ENCODE data around the gene TMEM9B. TPM values are rescaled to one million over a fixed set of nuclear protein-coding genes. Genes with fewer than 3 reads are reported as not detected.
"Not testable (repeated sequence)": the region's sequence is repeated elsewhere in the genome, so short reads cannot be mapped to it uniquely, and the experiment has no call there.

Gene TMEM9B
- total and polyA plus RNA-seq, 4 experiments from 2014 or later = 36.8 to 164 (median 68.2) TPM

DNA sequence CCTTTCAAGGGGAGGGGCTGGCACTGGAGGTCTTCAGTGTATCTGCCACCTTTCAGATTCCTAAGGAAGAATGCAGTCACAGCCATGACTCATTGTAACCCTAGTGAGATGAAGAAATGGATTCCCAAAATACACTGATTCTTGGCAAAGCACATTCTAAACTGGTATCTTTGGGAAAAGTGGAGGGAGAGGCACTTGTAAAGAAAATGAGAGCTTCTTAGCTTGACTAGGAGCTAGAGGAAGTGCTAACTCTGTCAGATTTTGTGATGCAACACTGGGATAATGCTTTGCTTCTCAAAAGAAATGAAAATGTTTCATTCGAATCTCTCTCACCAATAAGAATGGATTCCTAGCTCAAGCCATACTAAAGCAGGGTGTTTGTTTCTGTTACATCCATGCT lies 25.2 kb upstream of the TMEM9B start:
- no peaks in the 10 kb centered on the region for H3K27me3 ChIP-seq (ENCODE audit: insufficient read depth, low read length)
- H3K27ac ChIP-seq (ENCODE audit: low read depth, low read length) = no peak overlapping the region
- no peaks in the 10 kb centered on the region for H3K36me3 ChIP-seq (ENCODE audit: insufficient read depth, low read length)
- intact Hi-C loops (cut with micrococcal nuclease) = no loop called here
- no peak overlapping the region for H3K4me3 ChIP-seq (ENCODE audit: low read length in 2 of 2)
- no peaks in the 10 kb centered on the region for H3K4me1 ChIP-seq (ENCODE audit: insufficient read depth, low read length)
- Mint-ChIP-seq H3K4me3 (no peak overlapping the region), H3K27ac (no peak overlapping the region), H3K4me1 (no peaks in the 10 kb centered on the region), H3K9me3 (peaks cover 0 to 1% (median 0%) of the 10 kb centered on the region in 8 donors), H3K36me3 (no peaks in the 10 kb centered on the region), H3K27me3 (peaks cover 4 to 6% of the 10 kb centered on the region in 2 donors)
- POLR2A ChIA-PET (ENCODE audit: partially characterized antibody) = no interaction called here
- no peak for DNase-seq
- H3K9me3 ChIP-seq (ENCODE audit: control insufficient read depth in 1 of 2, low read length in 2 of 2) = no peaks in the 10 kb centered on the region
- CTCF ChIA-PET (ENCODE audit: partially characterized antibody) = no interaction called here

DNA sequence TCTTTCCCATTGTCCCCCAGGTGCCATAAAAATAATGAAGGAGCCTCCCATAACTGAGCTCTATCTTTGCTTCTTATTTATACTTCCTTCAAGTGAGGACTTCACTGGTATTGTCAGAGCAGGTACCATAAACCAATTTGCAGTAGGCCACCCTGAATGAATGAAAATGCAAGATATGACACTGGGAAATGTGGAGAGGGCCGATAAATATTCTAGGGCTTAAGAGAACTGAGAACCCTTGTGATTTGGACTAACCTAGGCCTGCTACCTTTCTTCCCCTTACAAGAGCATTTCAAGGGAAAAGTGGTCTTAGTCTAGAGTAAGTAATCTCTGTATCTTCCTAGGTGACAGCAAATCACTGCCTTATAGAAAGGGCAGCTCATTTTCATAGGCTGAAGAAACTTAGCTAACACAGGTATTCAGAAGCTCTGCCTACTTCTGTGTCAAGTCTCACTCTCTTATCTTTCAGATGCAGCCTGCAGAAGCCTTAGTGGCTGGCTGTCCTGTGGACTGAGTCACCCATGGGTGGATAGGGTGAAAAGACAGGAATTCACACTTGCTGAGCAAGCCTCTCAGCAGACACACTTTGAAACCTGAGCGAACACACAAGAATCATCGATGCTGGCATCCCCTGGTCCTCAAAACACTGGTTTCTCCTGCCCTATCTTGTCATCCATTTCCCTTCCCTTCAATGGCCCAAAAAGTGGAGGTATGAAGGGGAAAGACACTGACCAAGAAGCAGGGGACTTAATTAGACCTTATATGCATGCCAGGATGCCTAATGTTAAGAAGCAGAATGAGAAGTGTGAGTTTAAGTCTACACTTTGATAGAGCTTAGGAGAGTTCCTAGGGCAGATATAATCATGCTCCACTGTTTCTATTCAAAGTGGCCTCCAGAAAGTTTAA lies 24.3 kb upstream of the TMEM9B start:
- no peaks in the 10 kb centered on the region for H3K4me1 Mint-ChIP-seq
- H3K27me3 ChIP-seq (ENCODE audit: insufficient read depth, low read length) = no peaks in the 10 kb centered on the region
- H3K4me1 ChIP-seq (ENCODE audit: insufficient read depth, low read length) = no peaks in the 10 kb centered on the region
- intact Hi-C loops (cut with micrococcal nuclease) = no loop called here
- no peak overlapping the region for H3K27ac Mint-ChIP-seq
- peaks cover 0 to 1% (median 0%) of the 10 kb centered on the region in 8 donors for H3K9me3 Mint-ChIP-seq
- no peaks in the 10 kb centered on the region for H3K9me3 ChIP-seq (ENCODE audit: control insufficient read depth in 1 of 2, low read length in 2 of 2)
- H3K4me3 ChIP-seq (ENCODE audit: low read length in 2 of 2) = no peak overlapping the region
- no peak overlapping the region for H3K27ac ChIP-seq (ENCODE audit: low read depth, low read length)
- POLR2A ChIA-PET (ENCODE audit: partially characterized antibody) = no interaction called here
- CTCF ChIA-PET (ENCODE audit: partially characterized antibody) = no interaction called here
- no peaks in the 10 kb centered on the region for H3K36me3 Mint-ChIP-seq
- DNase-seq = no peak
- no peaks in the 10 kb centered on the region for H3K36me3 ChIP-seq (ENCODE audit: insufficient read depth, low read length)
- H3K27me3 Mint-ChIP-seq = peaks cover 4 to 6% of the 10 kb centered on the region in 2 donors
- no peak overlapping the region for H3K4me3 Mint-ChIP-seq

GRCh38 chr11:8987446-8987845 lies 23.2 kb upstream of the TMEM9B start:
- Histone ChIP-seq H3K27me3 (ENCODE audit: insufficient read depth, low read length) (no peaks in the 10 kb centered on the region), H3K27ac (ENCODE audit: low read depth, low read length) (no peak overlapping the region), H3K9me3 (ENCODE audit: control insufficient read depth in 1 of 2, low read length in 2 of 2) (no peaks in the 10 kb centered on the region), H3K4me3 (ENCODE audit: low read length in 2 of 2) (no peak overlapping the region), H3K4me1 (ENCODE audit: insufficient read depth, low read length) (no peaks in the 10 kb centered on the region), H3K36me3 (ENCODE audit: insufficient read depth, low read length) (no peaks in the 10 kb centered on the region)
- Mint-ChIP-seq H3K27ac (no peak overlapping the region), H3K27me3 (peaks cover 4 to 5% of the 10 kb centered on the region in 2 donors), H3K36me3 (no peaks in the 10 kb centered on the region), H3K4me1 (no peaks in the 10 kb centered on the region), H3K9me3 (no peaks in the 10 kb centered on the region), H3K4me3 (no peak overlapping the region)
- CTCF ChIA-PET (ENCODE audit: partially characterized antibody) = interaction anchor here (0.5 kb wide), 1 partner anchor 75 kb away, joined by 3 read pairs; no protein-coding TSS in a partner anchor
- intact Hi-C loops (cut with micrococcal nuclease) = no loop called here
- POLR2A ChIA-PET (ENCODE audit: partially characterized antibody) = no interaction called here
- DNase-seq = no peak

DNA sequence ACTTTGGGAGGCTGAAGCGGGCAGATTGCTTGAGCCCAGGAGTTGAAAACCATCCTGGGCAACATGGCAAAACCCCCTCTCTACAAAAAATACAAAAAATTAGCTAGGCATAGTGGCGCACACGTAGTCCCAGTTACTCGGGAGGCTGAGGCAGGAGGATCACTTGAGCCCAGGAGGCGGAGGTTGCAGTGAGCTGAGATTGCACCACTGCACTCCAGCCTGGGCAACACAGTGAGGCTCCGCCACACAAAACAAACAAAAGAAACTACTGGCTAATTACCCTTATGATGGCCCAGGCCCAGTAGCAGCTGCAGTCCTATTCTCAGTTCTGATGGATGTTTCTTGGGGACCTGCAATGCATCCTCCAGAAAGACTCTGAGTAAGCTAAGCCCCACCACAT lies 22.5 kb upstream of the TMEM9B start:
- H3K4me1 Mint-ChIP-seq; POLR2A ChIA-PET (ENCODE audit: partially characterized antibody); H3K9me3 ChIP-seq (ENCODE audit: control insufficient read depth in 1 of 2, low read length in 2 of 2); intact Hi-C loops (cut with micrococcal nuclease); H3K4me3 Mint-ChIP-seq; H3K27ac ChIP-seq (ENCODE audit: low read depth, low read length); H3K27ac Mint-ChIP-seq; CTCF ChIA-PET (ENCODE audit: partially characterized antibody); H3K36me3 ChIP-seq (ENCODE audit: insufficient read depth, low read length); DNase-seq; H3K36me3 Mint-ChIP-seq; H3K4me1 ChIP-seq (ENCODE audit: insufficient read depth, low read length); H3K9me3 Mint-ChIP-seq; H3K4me3 ChIP-seq (ENCODE audit: low read length in 2 of 2); H3K27me3 Mint-ChIP-seq; H3K27me3 ChIP-seq (ENCODE audit: insufficient read depth, low read length): not testable (repeated sequence)

DNA sequence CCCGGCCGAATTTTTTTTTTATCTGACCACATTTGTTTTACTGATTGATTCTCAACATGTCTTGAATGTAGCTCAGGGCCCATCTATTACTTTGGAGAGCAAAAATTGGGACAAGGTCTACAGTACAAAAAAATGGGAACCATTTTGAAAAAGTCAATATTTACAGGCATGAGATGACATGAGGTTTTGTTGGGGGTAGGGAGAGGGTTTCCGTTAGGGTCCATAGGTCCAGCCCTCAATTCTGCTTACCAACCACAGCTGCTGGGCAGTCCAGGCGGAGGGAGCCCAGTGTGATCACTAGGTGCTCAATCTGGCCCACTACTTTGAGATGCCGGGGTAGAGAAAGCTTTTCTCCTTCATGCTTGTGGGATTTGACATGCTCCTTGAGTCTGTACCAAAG lies 21.2 kb upstream of the TMEM9B start:
- intact Hi-C loops (cut with micrococcal nuclease) = no loop called here
- H3K36me3 Mint-ChIP-seq = no peaks in the 10 kb centered on the region
- Histone ChIP-seq H3K36me3 (ENCODE audit: insufficient read depth, low read length) (no peaks in the 10 kb centered on the region), H3K27ac (ENCODE audit: low read depth, low read length) (no peak overlapping the region), H3K9me3 (ENCODE audit: control insufficient read depth in 1 of 2, low read length in 2 of 2) (no peaks in the 10 kb centered on the region), H3K4me1 (ENCODE audit: insufficient read depth, low read length) (no peaks in the 10 kb centered on the region), H3K27me3 (ENCODE audit: insufficient read depth, low read length) (no peaks in the 10 kb centered on the region), H3K4me3 (ENCODE audit: low read length in 2 of 2) (no peak overlapping the region)
- no peak overlapping the region for H3K4me3 Mint-ChIP-seq
- POLR2A ChIA-PET (ENCODE audit: partially characterized antibody) = no interaction called here
- no peaks in the 10 kb centered on the region for H3K4me1 Mint-ChIP-seq
- CTCF ChIA-PET (ENCODE audit: partially characterized antibody) = no interaction called here
- no peak overlapping the region for H3K27ac Mint-ChIP-seq
- H3K27me3 Mint-ChIP-seq = peaks cover 0 to 3% of the 10 kb centered on the region in 2 donors
- DNase-seq = no peak
- H3K9me3 Mint-ChIP-seq = no peaks in the 10 kb centered on the region

DNA sequence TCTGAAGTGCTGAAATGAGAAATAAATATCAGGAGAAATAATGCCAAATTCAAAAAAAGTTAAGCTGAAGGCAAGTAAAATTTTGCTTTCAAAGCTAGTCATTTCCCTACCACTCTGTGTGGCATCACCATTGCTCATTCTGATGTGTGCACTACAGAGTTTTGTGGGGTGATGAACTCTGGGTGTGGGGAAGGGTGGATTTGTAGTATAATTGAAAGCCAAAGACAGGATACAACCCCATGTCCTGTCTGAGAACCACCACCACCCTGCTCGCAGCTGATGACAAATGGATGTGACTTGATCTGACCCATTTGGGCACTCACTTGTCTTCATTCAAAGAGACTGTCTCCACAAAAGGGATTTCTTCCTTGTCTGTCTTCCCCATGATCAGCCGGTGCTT lies 19.3 kb upstream of the TMEM9B start:
- Histone ChIP-seq H3K4me3 (ENCODE audit: low read length in 2 of 2) (no peak overlapping the region), H3K27me3 (ENCODE audit: insufficient read depth, low read length) (no peaks in the 10 kb centered on the region), H3K4me1 (ENCODE audit: insufficient read depth, low read length) (no peaks in the 10 kb centered on the region), H3K9me3 (ENCODE audit: control insufficient read depth in 1 of 2, low read length in 2 of 2) (no peaks in the 10 kb centered on the region), H3K27ac (ENCODE audit: low read depth, low read length) (no peak overlapping the region), H3K36me3 (ENCODE audit: insufficient read depth, low read length) (no peaks in the 10 kb centered on the region)
- H3K4me1 Mint-ChIP-seq = no peaks in the 10 kb centered on the region
- ChIA-PET POLR2A (ENCODE audit: partially characterized antibody) (no interaction called here), CTCF (ENCODE audit: partially characterized antibody) (no interaction called here)
- no peak for DNase-seq
- H3K36me3 Mint-ChIP-seq = no peaks in the 10 kb centered on the region
- H3K4me3 Mint-ChIP-seq = no peak overlapping the region
- intact Hi-C loops (cut with micrococcal nuclease) = no loop called here
- H3K27me3 Mint-ChIP-seq = no peaks in the 10 kb centered on the region
- H3K27ac Mint-ChIP-seq = no peak overlapping the region
- H3K9me3 Mint-ChIP-seq = no peaks in the 10 kb centered on the region

GRCh38 chr11:8980485-8980884 lies 16.2 kb upstream of the TMEM9B start:
- no peak for DNase-seq
- no peaks in the 10 kb centered on the region for H3K27me3 Mint-ChIP-seq
- H3K27ac Mint-ChIP-seq = peak overlapping the region in 1 of 7 donors; percentile 61
- H3K9me3 Mint-ChIP-seq = no peaks in the 10 kb centered on the region
- Histone ChIP-seq H3K27me3 (ENCODE audit: insufficient read depth, low read length) (no peaks in the 10 kb centered on the region), H3K4me3 (ENCODE audit: low read length in 2 of 2) (no peak overlapping the region), H3K4me1 (ENCODE audit: insufficient read depth, low read length) (no peaks in the 10 kb centered on the region), H3K36me3 (ENCODE audit: insufficient read depth, low read length) (no peaks in the 10 kb centered on the region), H3K9me3 (ENCODE audit: control insufficient read depth in 1 of 2, low read length in 2 of 2) (no peaks in the 10 kb centered on the region), H3K27ac (ENCODE audit: low read depth, low read length) (no peak overlapping the region)
- H3K36me3 Mint-ChIP-seq = no peaks in the 10 kb centered on the region
- intact Hi-C loops (cut with micrococcal nuclease) = no loop called here
- ChIA-PET POLR2A (ENCODE audit: partially characterized antibody) (no interaction called here), CTCF (ENCODE audit: partially characterized antibody) (no interaction called here)
- no peaks in the 10 kb centered on the region for H3K4me1 Mint-ChIP-seq
- no peak overlapping the region for H3K4me3 Mint-ChIP-seq
